A549 treated with CpdA at 1 μM for 4 hours (cell line): Measurements from ENCODE around the gene CDC42EP4. TPM values are rescaled to one million over a fixed set of nuclear protein-coding genes. Genes with fewer than 3 reads are reported as not detected.

ENCODE experiments used
- total RNA-seq: library from RNA; stranded (reverse); fragments of 200-300 nt; extraction: Qiagen RNA extraction; gene quantifications from 5 replicates; pipeline ENCODE4 v1.2.3, GENCODE V29; 2022; ENCODE audit warnings: low read depth

CDC42EP4 gene, protein sequence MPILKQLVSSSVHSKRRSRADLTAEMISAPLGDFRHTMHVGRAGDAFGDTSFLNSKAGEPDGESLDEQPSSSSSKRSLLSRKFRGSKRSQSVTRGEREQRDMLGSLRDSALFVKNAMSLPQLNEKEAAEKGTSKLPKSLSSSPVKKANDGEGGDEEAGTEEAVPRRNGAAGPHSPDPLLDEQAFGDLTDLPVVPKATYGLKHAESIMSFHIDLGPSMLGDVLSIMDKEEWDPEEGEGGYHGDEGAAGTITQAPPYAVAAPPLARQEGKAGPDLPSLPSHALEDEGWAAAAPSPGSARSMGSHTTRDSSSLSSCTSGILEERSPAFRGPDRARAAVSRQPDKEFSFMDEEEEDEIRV
- total RNA-seq: 63.9 to 82.3 TPM (median 76.0 TPM) in 5 replicates

DNA sequence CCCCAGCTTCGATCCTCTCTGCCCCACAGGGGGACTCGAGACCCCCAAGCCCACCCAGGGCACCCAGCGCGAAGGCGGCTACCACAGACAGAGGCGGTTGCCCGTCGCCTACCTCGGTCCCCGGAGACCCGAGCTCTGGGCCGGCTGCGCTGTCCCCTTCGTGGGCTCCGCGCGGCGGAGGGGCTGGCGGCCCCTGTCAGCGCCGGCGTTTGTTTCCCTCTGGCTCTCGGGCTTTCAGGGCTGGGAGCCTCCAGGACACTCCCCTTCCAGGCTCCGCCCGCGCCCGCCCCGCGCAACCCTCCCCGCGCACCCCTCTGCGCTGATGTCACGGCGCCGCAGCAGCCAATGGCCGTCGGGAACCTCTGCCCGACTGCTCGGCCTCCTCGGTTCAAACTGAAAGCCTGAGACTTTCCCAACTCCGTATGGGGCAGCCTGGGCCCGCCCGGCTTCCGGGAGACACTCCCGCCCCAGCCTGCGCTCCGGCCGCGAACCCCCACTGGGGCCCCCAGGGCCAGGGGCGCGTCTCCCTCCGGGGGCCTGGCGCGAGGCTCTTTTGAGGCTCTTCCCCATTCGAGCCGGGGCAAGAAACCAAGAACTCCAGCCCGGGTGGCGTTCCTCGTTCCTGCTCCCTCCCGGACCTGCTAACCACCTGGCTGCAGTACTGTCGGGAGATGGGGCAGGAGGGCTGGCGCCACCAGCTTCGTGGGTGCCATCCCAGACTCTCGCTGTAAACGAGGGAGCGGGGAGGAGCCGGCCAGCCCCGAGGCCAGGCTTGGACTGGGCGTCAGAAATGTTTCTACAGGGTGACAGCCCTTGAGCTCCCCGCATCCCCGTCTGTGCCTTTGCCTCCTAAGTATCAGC lies at the start of gene CDC42EP4:
TSS of gene CDC42EP4 (minus strand) at position 221 of the 861 bp plus-strand sequence. CDS start 25,501 bp downstream, outside the sequence.

GRCh38 chr17:73261617-73261951 lies 50.2 kb downstream of the CDC42EP4 start, which contains the start of gene CPSF4L:
Gene CPSF4L (minus strand): TSS chr17:73261880. CDS start chr17:73261818, 62 bp downstream.

Other genes with a start within 250 kb of the CDC42EP4 start
- gene SLC39A11, start 219.3 kb downstream of the CDC42EP4 start, total RNA-seq: 14.5 to 16.8 TPM (median 15.1 TPM) in 5 replicates
- 0.05 to 0.23 TPM (median 0.12 TPM) in 5 replicates for gene SSTR2, start 147.0 kb downstream of the CDC42EP4 start, total RNA-seq
- gene COG1, start 118.9 kb downstream of the CDC42EP4 start, total RNA-seq: 19.4 to 23.3 TPM (median 20.6 TPM) in 5 replicates
- not detected in 5 replicates for gene CPSF4L, start 50.1 kb downstream of the CDC42EP4 start, total RNA-seq